SK-N-SH (cell line): ENCODE results near the gene CIC. TPM values are rescaled to one million over a fixed set of nuclear protein-coding genes. Genes with fewer than 3 reads are reported as not detected.

ENCODE experiments used
- CTCF ChIP-seq: fragments of 200-600 bp; sonication (generic); IDR thresholded peaks from 2 replicates; pipeline ENCODE4 v1.6.1; 2017; ENCODE audit warnings: antibody characterized with exemption, mild to moderate bottlenecking, moderate library complexity
- EZH2phosphoT487 ChIP-seq: fragments of 200-600 bp; sonication (generic); IDR thresholded peaks from 2 replicates; pipeline ENCODE4 v1.6.1; 2017; ENCODE audit warnings: low read depth, mixed run types, mild to moderate bottlenecking, antibody characterized with exemption, moderate library complexity, borderline replicate concordance
- FOSL2 ChIP-seq: IDR thresholded peaks from 2 replicates; pipeline ENCODE4 v1.4.0; 2012; ENCODE audit warnings: low read depth, mild to moderate bottlenecking, moderate library complexity, borderline replicate concordance
- FOXJ3 ChIP-seq: sonication (generic); formaldehyde crosslinking; IDR thresholded peaks from 2 replicates; pipeline ENCODE4 v1.5.1; 2020; ENCODE audit warnings: mild to moderate bottlenecking, missing genetic modification reagents
- JUND ChIP-seq: IDR thresholded peaks from 2 replicates; pipeline ENCODE4 v1.4.0; 2012
- MAX ChIP-seq: IDR thresholded peaks from 2 replicates; pipeline ENCODE4 v1.4.0; 2012; ENCODE audit warnings: low read depth
- MXI1 ChIP-seq: IDR thresholded peaks from 2 replicates; pipeline ENCODE4 v1.6.1; 2012; ENCODE audit warnings: mild to moderate bottlenecking, low read depth, low read length, improper control_type of control experiment
- NRF1 ChIP-seq: IDR thresholded peaks from 2 replicates; pipeline ENCODE4 v1.6.1; 2012; ENCODE audit warnings: low read depth, mild to moderate bottlenecking, low read length
- PBX3 ChIP-seq: IDR thresholded peaks from 2 replicates; pipeline ENCODE4; 2012
- RAD21 ChIP-seq: IDR thresholded peaks from 2 replicates; pipeline ENCODE4 v1.6.1; 2012; ENCODE audit warnings: mild to moderate bottlenecking, low read length
- RCOR1 ChIP-seq: fragments of 150-350 bp; IDR thresholded peaks from 2 replicates; pipeline ENCODE4 v1.6.1; 2017; ENCODE audit warnings: antibody characterized with exemption, low read length
- REST ChIP-seq: IDR thresholded peaks from 2 replicates; pipeline ENCODE4 v1.6.1; 2012; ENCODE audit warnings: mild to moderate bottlenecking, low read depth, low read length, moderate library complexity
- RFX5 ChIP-seq: IDR thresholded peaks from 2 replicates; pipeline ENCODE4 v1.6.1; 2012; ENCODE audit warnings: mild to moderate bottlenecking, improper control_type of control experiment, low read length
- SMC3 ChIP-seq: IDR thresholded peaks from 2 replicates; pipeline ENCODE4 v1.6.1; 2012; ENCODE audit warnings: low read depth, low read length, improper control_type of control experiment
- TAF1 ChIP-seq: IDR thresholded peaks from 2 replicates; pipeline ENCODE4 v1.6.1; 2012; ENCODE audit warnings: low read depth, mild to moderate bottlenecking, low read length, moderate library complexity, borderline replicate concordance
- TCF12 ChIP-seq: IDR thresholded peaks from 2 replicates; pipeline ENCODE4 v1.4.0; 2012
- USF1 ChIP-seq: IDR thresholded peaks from 2 replicates; pipeline ENCODE4 v1.4.0; 2012; ENCODE audit warnings: low read depth, borderline replicate concordance
- polyA plus RNA-seq, 3 experiments: library from polyadenylated mRNA; depleted of rRNA; stranded (reverse); fragments of >200 nt; gene quantifications; 2 replicates each; pipeline ENCODE4 v1.2.3, GENCODE V29; 2012

The CIC gene
- polyA plus RNA-seq, 1 of the 3 experiments (the other 2 are of a cell fraction), result 16.9 TPM

GRCh38 chr19:42244347-42245220 lies 24.5 kb upstream of the CIC start (continued):
- TF ChIP-seq PBX3 (peak; percentile 36), JUND (peak; percentile 1), SMC3 (peak; percentile 45), EZH2phosphoT487 (no peak), RFX5 (no peak), TAF1 (no peak; the same call in 1 of the 2 replicates), RCOR1 (no peak), USF1 (peak; percentile 80), RAD21 (peak; percentile 42; the same call in 1 of the 2 replicates), TCF12 (peak; percentile 58; the same call in 1 of the 2 replicates), MXI1 (peak; percentile 67), REST (no peak), MAX (peak; percentile 89), FOXJ3 (CRISPR knock-in tag) (no peak), FOSL2 (peak; percentile 34; the same call in 1 of the 2 replicates), NRF1 (no peak), CTCF (peak; percentile 68)
